ENCODE measurements around the gene MATN4. TPM values are rescaled to one million over a fixed set of nuclear protein-coding genes. Genes with fewer than 3 reads are reported as not detected.

Gene MATN4
- total and polyA plus RNA-seq, 7 donors, result not detected

DNA sequence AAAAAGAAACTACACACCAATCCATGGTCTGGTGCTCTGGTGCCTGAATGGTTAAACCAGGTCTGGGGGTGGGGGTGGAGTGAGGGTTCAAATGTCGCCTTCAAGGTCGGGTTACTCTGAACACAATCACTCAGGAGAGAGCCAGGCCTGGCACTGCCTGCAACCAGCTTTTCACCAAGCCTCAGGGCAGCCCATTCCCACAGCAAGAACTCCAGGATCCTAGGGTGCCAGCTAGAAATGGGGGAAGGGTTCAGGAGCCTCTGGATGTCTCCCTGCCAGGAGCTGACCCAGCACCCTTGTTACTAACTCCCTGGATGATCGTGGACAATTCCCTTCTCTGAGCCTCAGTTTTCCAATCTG, 33.5 kb upstream of the MATN4 start:
- Histone ChIP-seq H3K4me1 (peaks cover 84% of the 10 kb centered on the region), H3K27me3 (ENCODE audit: insufficient read depth in 3 of 3, low read length in 2 of 3) (no peaks in the 10 kb centered on the region), H3K27ac (peak overlapping the region; percentile 94), H3K4me3 (peak overlapping the region; percentile 79), H3K36me3 (ENCODE audit: insufficient read depth in 1 of 2, low read depth in 1 of 2) (peaks cover 0 to 13% of the 10 kb centered on the region in 2 donors), H3K9me3 (no peaks in the 10 kb centered on the region)
- DNase-seq, result no peak
- intact Hi-C loops (cut with DNase I), result loop anchor here in 1 of 2 donors (10.0 kb wide), 1 partner anchor 1137 kb away; no protein-coding TSS in a partner anchor
- TF ChIP-seq, protein P1, sequence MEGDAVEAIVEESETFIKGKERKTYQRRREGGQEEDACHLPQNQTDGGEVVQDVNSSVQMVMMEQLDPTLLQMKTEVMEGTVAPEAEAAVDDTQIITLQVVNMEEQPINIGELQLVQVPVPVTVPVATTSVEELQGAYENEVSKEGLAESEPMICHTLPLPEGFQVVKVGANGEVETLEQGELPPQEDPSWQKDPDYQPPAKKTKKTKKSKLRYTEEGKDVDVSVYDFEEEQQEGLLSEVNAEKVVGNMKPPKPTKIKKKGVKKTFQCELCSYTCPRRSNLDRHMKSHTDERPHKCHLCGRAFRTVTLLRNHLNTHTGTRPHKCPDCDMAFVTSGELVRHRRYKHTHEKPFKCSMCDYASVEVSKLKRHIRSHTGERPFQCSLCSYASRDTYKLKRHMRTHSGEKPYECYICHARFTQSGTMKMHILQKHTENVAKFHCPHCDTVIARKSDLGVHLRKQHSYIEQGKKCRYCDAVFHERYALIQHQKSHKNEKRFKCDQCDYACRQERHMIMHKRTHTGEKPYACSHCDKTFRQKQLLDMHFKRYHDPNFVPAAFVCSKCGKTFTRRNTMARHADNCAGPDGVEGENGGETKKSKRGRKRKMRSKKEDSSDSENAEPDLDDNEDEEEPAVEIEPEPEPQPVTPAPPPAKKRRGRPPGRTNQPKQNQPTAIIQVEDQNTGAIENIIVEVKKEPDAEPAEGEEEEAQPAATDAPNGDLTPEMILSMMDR (IDR thresholded peaks at IDR 0.05), result no peak
- 23 to 25% (median 25%) methylated on average over 3 of the region's 3 CpGs for WGBS, 3 donors
- ATAC-seq, result no peak

DNA sequence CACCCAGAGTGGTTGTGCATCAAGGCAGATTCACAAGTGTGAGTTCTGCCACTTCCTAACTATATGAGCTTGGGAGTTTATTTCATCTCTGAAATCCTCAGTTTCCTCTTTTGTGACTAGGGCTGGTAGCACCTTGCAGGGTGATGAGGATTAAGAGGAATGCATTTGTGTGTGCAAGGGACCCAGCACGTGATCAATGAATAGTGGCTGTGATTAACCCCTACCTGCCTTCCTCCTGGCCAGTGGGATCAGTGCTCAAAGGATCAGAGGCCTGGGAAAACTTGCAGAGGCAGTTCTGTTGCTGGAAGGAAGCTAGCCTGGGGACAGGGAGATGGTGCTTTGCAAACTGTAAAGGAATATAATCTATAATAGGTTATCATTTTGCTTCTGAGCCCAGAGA, 32.9 kb upstream of the MATN4 start:
- TF ChIP-seq, protein P1 (IDR thresholded peaks at IDR 0.05), result no peak
- 30 to 35% (median 31%) methylated on average over 1 of the region's 1 CpG for WGBS, 3 donors
- peaks cover 83% of the 10 kb centered on the region for H3K4me1 ChIP-seq
- intact Hi-C loops (cut with DNase I), result loop anchor here in 1 of 2 donors (10.0 kb wide), 1 partner anchor 1136 kb away; no protein-coding TSS in a partner anchor
- H3K9me3 ChIP-seq, result no peaks in the 10 kb centered on the region
- H3K4me3 ChIP-seq, result peak overlapping the region; percentile 79
- no peaks in the 10 kb centered on the region for H3K27me3 ChIP-seq (ENCODE audit: insufficient read depth in 3 of 3, low read length in 2 of 3)
- H3K27ac ChIP-seq, result peak overlapping the region; percentile 94
- ATAC-seq (no peak), DNase-seq (no peak)
- H3K36me3 ChIP-seq (ENCODE audit: insufficient read depth in 1 of 2, low read depth in 1 of 2), result peaks cover 0 to 15% of the 10 kb centered on the region in 2 donors

DNA sequence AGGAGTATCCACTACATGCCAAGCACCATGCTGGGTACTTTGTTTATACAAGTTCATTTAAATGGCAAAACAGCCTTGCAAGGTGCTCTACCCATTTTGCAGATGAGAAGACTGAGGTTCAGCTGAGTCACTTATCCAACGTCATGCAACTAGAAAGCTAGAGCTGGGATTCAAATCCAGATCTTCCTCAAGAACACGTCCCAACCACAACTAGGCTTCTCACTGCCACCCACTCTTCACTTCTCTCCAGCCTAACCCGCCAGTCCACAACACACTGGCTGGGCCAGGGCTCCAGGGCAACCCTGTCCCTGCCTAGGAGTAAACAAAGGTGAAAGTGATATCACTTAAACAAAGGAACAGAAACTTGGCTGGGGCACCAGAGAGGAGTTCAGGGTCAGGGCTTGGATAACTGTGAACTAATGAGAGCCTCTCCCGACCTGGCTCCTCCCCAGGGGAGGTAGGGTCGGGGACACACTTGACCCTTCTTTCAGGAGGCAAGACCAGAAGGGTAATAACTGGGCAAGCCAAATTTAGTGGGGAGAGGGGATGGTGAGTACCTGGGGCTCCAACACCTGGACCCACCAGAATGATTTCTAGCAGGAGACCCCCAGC, 32.2 kb upstream of the MATN4 start:
- intact Hi-C loops (cut with DNase I), result loop anchor here in 1 of 2 donors (10.0 kb wide), 1 partner anchor 1136 kb away; no protein-coding TSS in a partner anchor
- Histone ChIP-seq H3K36me3 (ENCODE audit: insufficient read depth in 1 of 2, low read depth in 1 of 2) (peaks cover 0 to 21% of the 10 kb centered on the region in 2 donors), H3K4me3 (peak overlapping the region; percentile 79), H3K27me3 (ENCODE audit: insufficient read depth in 3 of 3, low read length in 2 of 3) (no peaks in the 10 kb centered on the region), H3K4me1 (peaks cover 82% of the 10 kb centered on the region), H3K9me3 (no peaks in the 10 kb centered on the region), H3K27ac (peak overlapping the region; percentile 94)
- no peak for DNase-seq
- 37 to 49% (median 45%) methylated on average over 5 of the region's 5 CpGs for WGBS, 3 donors
- no peak for ATAC-seq
- TF ChIP-seq, protein P1 (IDR thresholded peaks at IDR 0.05), result no peak

DNA sequence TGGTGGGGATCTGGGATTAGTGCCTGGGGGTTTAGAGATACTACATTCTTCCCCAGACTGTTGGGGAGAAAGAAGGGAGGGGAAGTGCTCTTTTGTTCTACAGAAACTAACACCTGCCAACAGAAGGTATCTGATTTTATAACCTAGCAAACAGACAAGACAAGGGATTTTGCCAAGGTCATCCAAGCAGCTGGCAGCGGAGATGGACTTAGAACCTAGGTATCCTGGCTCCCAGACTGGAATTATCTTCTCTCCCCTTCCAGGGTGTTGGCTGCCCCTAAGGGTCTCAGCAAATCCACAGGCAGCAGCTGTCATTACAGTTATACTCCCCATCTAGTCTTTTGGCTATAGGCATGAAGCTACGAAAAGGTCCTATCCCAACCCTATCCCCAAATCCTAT, 31.7 kb upstream of the MATN4 start:
- DNase-seq, result no peak
- peak overlapping the region; percentile 94 for H3K27ac ChIP-seq
- 44 to 71% (median 57%) methylated on average over 2 of the region's 2 CpGs for WGBS, 3 donors

More for the DNA sequence above, 31.7 kb upstream of the MATN4 start:
- H3K4me3 ChIP-seq, result peak overlapping the region; percentile 79
- peaks cover 79% of the 10 kb centered on the region for H3K4me1 ChIP-seq
- intact Hi-C loops (cut with DNase I), result loop anchor here in 1 of 2 donors (10.0 kb wide), 1 partner anchor 1135 kb away; no protein-coding TSS in a partner anchor
- peaks cover 0 to 26% of the 10 kb centered on the region in 2 donors for H3K36me3 ChIP-seq (ENCODE audit: insufficient read depth in 1 of 2, low read depth in 1 of 2)
- H3K27me3 ChIP-seq (ENCODE audit: insufficient read depth in 3 of 3, low read length in 2 of 3), result no peaks in the 10 kb centered on the region
- TF ChIP-seq, protein P1 (IDR thresholded peaks at IDR 0.05), result no peak
- H3K9me3 ChIP-seq, result no peaks in the 10 kb centered on the region
- no peak for ATAC-seq
